ENCODE results near the gene ATP5MG.
"Not testable (repeated sequence)": the region's sequence is repeated elsewhere in the genome, so short reads cannot be mapped to it uniquely, and the experiment has no call there.

Gene ATP5MG

GRCh38 chr11:118415739-118416068 is 14.3 kb downstream of the ATP5MG start (continued):
- no peak for TF ChIP-seq ELK4 (IDR thresholded peaks at IDR 0.05; ENCODE audit: borderline replicate concordance, low read depth, low read length)
- peak; percentile 39; the same call in 1 of the 2 replicates for TF ChIP-seq ZNF692 (tag by site-specific recombination; IDR thresholded peaks at IDR 0.05)
- peak; percentile 38; the same call in 1 of the 2 replicates for TF ChIP-seq ZNF223 (tag by site-specific recombination; IDR thresholded peaks at IDR 0.05)

- H3K36me3 ChIP-seq (ENCODE audit: control insufficient read depth in 2 of 2, insufficient read depth in 1 of 2, low read length in 2 of 2); H3K4me3 ChIP-seq (ENCODE audit: low read depth, low read length); H3K27ac ChIP-seq (ENCODE audit: extremely low read depth, low read depth, low read length); POLR2A ChIA-PET; H3K9me3 ChIP-seq (ENCODE audit: control insufficient read depth, insufficient read depth, low read depth, low read length); H3K4me1 ChIP-seq (ENCODE audit: control insufficient read depth, insufficient read depth, low read length): not testable (repeated sequence)
- TF ChIP-seq ZNF580 (tag by site-specific recombination; IDR thresholded peaks at IDR 0.05): 0 out of 2 replicates have a peak, but pooled peaks have one; percentile 22
- peak; percentile 93 for TF ChIP-seq ZNF146 (tag by site-specific recombination; IDR thresholded peaks at IDR 0.05)
- CTCF ChIA-PET: interaction anchor here (1.0 to 1.3 kb wide), 2 partner anchors 15 to 158 kb away, joined by 3 read pairs; no protein-coding TSS in a partner anchor
These were observed 15.5 kb downstream of the ATP5MG start for GRCh38 chr11:118416900-118417299.

GRCh38 chr11:118417801-118418200 is 16.4 kb downstream of the ATP5MG start:
- Histone ChIP-seq H3K36me3 (ENCODE audit: control insufficient read depth in 2 of 2, insufficient read depth in 1 of 2, low read length in 2 of 2) (no peaks in the 10 kb centered on the region), H3K4me3 (ENCODE audit: low read depth, low read length) (no peak overlapping the region), H3K9me3 (ENCODE audit: control insufficient read depth, insufficient read depth, low read depth, low read length) (no peaks in the 10 kb centered on the region), H3K27ac (ENCODE audit: extremely low read depth, low read depth, low read length) (no peak overlapping the region), H3K4me1 (ENCODE audit: control insufficient read depth, insufficient read depth, low read length) (no peaks in the 10 kb centered on the region)
- TF ChIP-seq SCRT1 (tag by site-specific recombination; IDR thresholded peaks at IDR 0.05; ENCODE audit: borderline replicate concordance) (no peak), ZNF174 (tag by site-specific recombination; IDR thresholded peaks at IDR 0.05) (no peak), ZNF10 (tag by site-specific recombination; IDR thresholded peaks at IDR 0.05) (no peak), ZSCAN16 (tag by site-specific recombination; IDR thresholded peaks at IDR 0.05) (no peak), ZNF610 (tag by site-specific recombination; IDR thresholded peaks at IDR 0.05; ENCODE audit: borderline replicate concordance) (no peak), ZFP37 (tag by site-specific recombination; IDR thresholded peaks at IDR 0.05) (no peak), GLI4 (tag by site-specific recombination; IDR thresholded peaks at IDR 0.05) (no peak), ZNF423 (tag by site-specific recombination; IDR thresholded peaks at IDR 0.05) (no peak)
- CTCF ChIA-PET: interaction anchor here (1.0 to 1.3 kb wide), 2 partner anchors 16 to 159 kb away, joined by 3 read pairs; no protein-coding TSS in a partner anchor
- POLR2A ChIA-PET: no interaction called here

- no peak overlapping the region for H3K27ac ChIP-seq (ENCODE audit: extremely low read depth, low read depth, low read length)
- TF ChIP-seq SCRT2 (tag by site-specific recombination; IDR thresholded peaks at IDR 0.05) (0 out of 2 replicates have a peak, but pooled peaks have one; percentile 18), ZNF501 (tag by site-specific recombination; IDR thresholded peaks at IDR 0.05) (no peak)
- H3K4me1 ChIP-seq (ENCODE audit: control insufficient read depth, insufficient read depth, low read length): no peaks in the 10 kb centered on the region
- no peaks in the 10 kb centered on the region for H3K36me3 ChIP-seq (ENCODE audit: control insufficient read depth in 2 of 2, insufficient read depth in 1 of 2, low read length in 2 of 2)
- H3K4me3 ChIP-seq (ENCODE audit: low read depth, low read length): no peak overlapping the region
- CTCF ChIA-PET: no interaction called here
- no peaks in the 10 kb centered on the region for H3K9me3 ChIP-seq (ENCODE audit: control insufficient read depth, insufficient read depth, low read depth, low read length)
- POLR2A ChIA-PET: interaction anchor here (1.2 kb wide), 1 partner anchor 17 kb away, joined by 3 read pairs; the partner anchor contains the start of gene KMT2A
These were observed 17.4 kb downstream of the ATP5MG start for GRCh38 chr11:118418766-118419165.

- no peak overlapping the region for H3K4me3 ChIP-seq (ENCODE audit: low read depth, low read length)
- ChIA-PET CTCF (interaction anchor here (0.6 kb wide), 1 partner anchor 76 kb away, joined by 3 read pairs; no protein-coding TSS in a partner anchor), POLR2A (no interaction called here)
- TF ChIP-seq REST (tag by site-specific recombination; IDR thresholded peaks at IDR 0.05): peak; percentile 52; the same call in 1 of the 2 replicates
- no peak for TF ChIP-seq ZNF132 (tag by site-specific recombination; IDR thresholded peaks at IDR 0.05; ENCODE audit: borderline replicate concordance)
- no peak for TF ChIP-seq HIC1 (tag by site-specific recombination; IDR thresholded peaks at IDR 0.05)
- no peaks in the 10 kb centered on the region for H3K9me3 ChIP-seq (ENCODE audit: control insufficient read depth, insufficient read depth, low read depth, low read length)
- H3K4me1 ChIP-seq (ENCODE audit: control insufficient read depth, insufficient read depth, low read length): no peaks in the 10 kb centered on the region
- H3K36me3 ChIP-seq (ENCODE audit: control insufficient read depth in 2 of 2, insufficient read depth in 1 of 2, low read length in 2 of 2): no peaks in the 10 kb centered on the region
- no peak overlapping the region for H3K27ac ChIP-seq (ENCODE audit: extremely low read depth, low read depth, low read length)
These were observed 26.3 kb downstream of the ATP5MG start for GRCh38 chr11:118427707-118428106.
